Activated naive CD4-positive, alpha-beta T cell treated with anti-CD3 and anti-CD28 coated beads, Interleukin-2, amount 10 ng/mL, durations not matched to agents 7 days and 5 days (primary cell): ENCODE data around the gene AP5Z1.
"Not testable (repeated sequence)": the region's sequence is repeated elsewhere in the genome, so short reads cannot be mapped to it uniquely, and the experiment has no call there.

Experiments used
- CTCF ChIA-PET: fragments of 350-600 bp; sonication (Branson Sonifier 250); formaldehyde crosslinking; loops from one replicate; lab custom pipeline; 2021; ENCODE audit warnings: antibody characterized with exemption; lab: Charles Lee
- DNase-seq: peaks from one replicate; pipeline ENCODE4 v3.0.0-alpha.2; 2020
- H3K27ac Mint-ChIP-seq: one replicate; pipeline ENCODE4 v1.8.0; 2021; ENCODE audit warnings: mild to moderate bottlenecking, moderate library complexity, mixed read lengths
- H3K27me3 Mint-ChIP-seq: one replicate; pipeline ENCODE4 v1.8.0; 2021; ENCODE audit warnings: mild to moderate bottlenecking, mixed read lengths
- H3K36me3 Mint-ChIP-seq: one replicate; pipeline ENCODE4 v1.8.0; 2021; ENCODE audit warnings: mixed read lengths
- H3K4me1 Mint-ChIP-seq: one replicate; pipeline ENCODE4 v1.8.0; 2021; ENCODE audit warnings: mixed read lengths
- H3K4me3 Mint-ChIP-seq: one replicate; pipeline ENCODE4 v1.8.0; 2021; ENCODE audit warnings: mild to moderate bottlenecking, moderate library complexity, mixed read lengths
- H3K9me3 Mint-ChIP-seq: one replicate; pipeline ENCODE4 v1.8.0; 2021; ENCODE audit warnings: mixed read lengths

The AP5Z1 gene

GRCh38 chr7:4800926-4801838, 25.8 kb downstream of the AP5Z1 start:
- H3K4me3 Mint-ChIP-seq, result no peak overlapping the region
- H3K27ac Mint-ChIP-seq, result no peak overlapping the region
- no peaks in the 10 kb centered on the region for H3K36me3 Mint-ChIP-seq
- CTCF ChIA-PET, result interaction anchor here (1.3 kb wide), 1 partner anchor 8 kb away, joined by 4 read pairs; no protein-coding TSS in a partner anchor
- no peak for DNase-seq
- peaks cover 5% of the 10 kb centered on the region for H3K27me3 Mint-ChIP-seq
- no peaks in the 10 kb centered on the region for H3K4me1 Mint-ChIP-seq
- no peaks in the 10 kb centered on the region for H3K9me3 Mint-ChIP-seq

GRCh38 chr7:4801839-4802231, 26.4 kb downstream of the AP5Z1 start:
- Mint-ChIP-seq H3K4me1 (no peaks in the 10 kb centered on the region), H3K27ac (no peak overlapping the region), H3K4me3 (no peak overlapping the region), H3K9me3 (no peaks in the 10 kb centered on the region), H3K36me3 (no peaks in the 10 kb centered on the region), H3K27me3 (peaks cover 12% of the 10 kb centered on the region)
- CTCF ChIA-PET, result no interaction called here
- DNase-seq, result no peak

GRCh38 chr7:4802577-4802976, 27.2 kb downstream of the AP5Z1 start:
- H3K36me3 Mint-ChIP-seq, H3K27ac Mint-ChIP-seq, CTCF ChIA-PET, H3K4me1 Mint-ChIP-seq, H3K9me3 Mint-ChIP-seq, DNase-seq, H3K4me3 Mint-ChIP-seq: not testable (repeated sequence)
- peaks cover 19% of the 10 kb centered on the region for H3K27me3 Mint-ChIP-seq

GRCh38 chr7:4803397-4804241, 28.2 kb downstream of the AP5Z1 start:
- Mint-ChIP-seq H3K27me3 (peaks cover 30% of the 10 kb centered on the region), H3K27ac (no peak overlapping the region), H3K9me3 (no peaks in the 10 kb centered on the region), H3K36me3 (no peaks in the 10 kb centered on the region), H3K4me3 (no peak overlapping the region), H3K4me1 (no peaks in the 10 kb centered on the region)
- no peak for DNase-seq
- CTCF ChIA-PET, result interaction anchor here (0.6 kb wide), 1 partner anchor 283 kb away, joined by 3 read pairs; no protein-coding TSS in a partner anchor

GRCh38 chr7:4805110-4805983, 29.9 kb downstream of the AP5Z1 start:
- Mint-ChIP-seq H3K4me1 (peaks cover 5% of the 10 kb centered on the region), H3K27ac (no peak overlapping the region), H3K9me3 (no peaks in the 10 kb centered on the region), H3K36me3 (no peaks in the 10 kb centered on the region), H3K27me3 (peaks cover 46% of the 10 kb centered on the region), H3K4me3 (no peak overlapping the region)
- CTCF ChIA-PET, result no interaction called here
- DNase-seq, result no peak

- H3K36me3 Mint-ChIP-seq, result no peaks in the 10 kb centered on the region
- H3K4me3 Mint-ChIP-seq, result no peak overlapping the region
- no peak overlapping the region for H3K27ac Mint-ChIP-seq
- peaks cover 7% of the 10 kb centered on the region for H3K4me1 Mint-ChIP-seq
- H3K27me3 Mint-ChIP-seq, result peaks cover 50% of the 10 kb centered on the region
- CTCF ChIA-PET, result interaction anchor here (0.9 kb wide), 1 partner anchor 8 kb away, joined by 3 read pairs; no protein-coding TSS in a partner anchor
- H3K9me3 Mint-ChIP-seq, result no peaks in the 10 kb centered on the region
- DNase-seq, result no peak
Observed at GRCh38 chr7:4805984-4806300, 30.5 kb downstream of the AP5Z1 start.

GRCh38 chr7:4806983-4807597, 31.7 kb downstream of the AP5Z1 start:
- H3K27ac Mint-ChIP-seq, result no peak overlapping the region
- H3K4me1 Mint-ChIP-seq, result peaks cover 7% of the 10 kb centered on the region
- H3K9me3 Mint-ChIP-seq, result no peaks in the 10 kb centered on the region
- CTCF ChIA-PET, result interaction anchor here (0.9 to 1.1 kb wide), 2 partner anchors 9 kb away, joined by 3 read pairs; no protein-coding TSS in a partner anchor
- peaks cover 50% of the 10 kb centered on the region for H3K27me3 Mint-ChIP-seq
- no peak for DNase-seq
- no peaks in the 10 kb centered on the region for H3K36me3 Mint-ChIP-seq
- no peak overlapping the region for H3K4me3 Mint-ChIP-seq

GRCh38 chr7:4807598-4808016, 32.2 kb downstream of the AP5Z1 start:
- H3K4me1 Mint-ChIP-seq, result peaks cover 7% of the 10 kb centered on the region
- H3K27ac Mint-ChIP-seq, result no peak overlapping the region
- CTCF ChIA-PET, result interaction anchor here (1.1 kb wide), 1 partner anchor 9 kb away, joined by 3 read pairs; no protein-coding TSS in a partner anchor
- no peaks in the 10 kb centered on the region for H3K36me3 Mint-ChIP-seq
- peaks cover under 1% of the 10 kb centered on the region for H3K9me3 Mint-ChIP-seq
- peaks cover 52% of the 10 kb centered on the region for H3K27me3 Mint-ChIP-seq
- H3K4me3 Mint-ChIP-seq, result no peak overlapping the region
- DNase-seq, result no peak

- Mint-ChIP-seq H3K4me1 (peaks cover 7% of the 10 kb centered on the region), H3K36me3 (no peaks in the 10 kb centered on the region), H3K9me3 (peaks cover 2% of the 10 kb centered on the region), H3K4me3 (no peak overlapping the region), H3K27me3 (peaks cover 56% of the 10 kb centered on the region), H3K27ac (no peak overlapping the region)
- no peak for DNase-seq
- CTCF ChIA-PET, result interaction anchor here (1.1 kb wide), 1 partner anchor 10 kb away, joined by 3 read pairs; no protein-coding TSS in a partner anchor
Observed at GRCh38 chr7:4808026-4808425, 32.6 kb downstream of the AP5Z1 start.

- Mint-ChIP-seq H3K4me3 (no peak overlapping the region), H3K4me1 (peaks cover 7% of the 10 kb centered on the region), H3K36me3 (no peaks in the 10 kb centered on the region), H3K27me3 (peaks cover 61% of the 10 kb centered on the region), H3K27ac (no peak overlapping the region), H3K9me3 (peaks cover 5% of the 10 kb centered on the region)
- CTCF ChIA-PET, result no interaction called here
- DNase-seq, result no peak
Observed at GRCh38 chr7:4808565-4808964, 33.1 kb downstream of the AP5Z1 start.

GRCh38 chr7:4809091-4809591, 33.7 kb downstream of the AP5Z1 start:
- peaks cover 5% of the 10 kb centered on the region for H3K9me3 Mint-ChIP-seq
- H3K27ac Mint-ChIP-seq, result no peak overlapping the region
- H3K36me3 Mint-ChIP-seq, result no peaks in the 10 kb centered on the region
- peaks cover 7% of the 10 kb centered on the region for H3K4me1 Mint-ChIP-seq
- H3K4me3 Mint-ChIP-seq, result peak overlapping the region; percentile 50
- peaks cover 64% of the 10 kb centered on the region for H3K27me3 Mint-ChIP-seq
- DNase-seq, result peak; percentile 32
- CTCF ChIA-PET, result interaction anchor here (0.7 to 1.0 kb wide), 2 partner anchors 9 to 21 kb away, joined by 4 read pairs; no protein-coding TSS in a partner anchor

GRCh38 chr7:4809666-4810065, 34.2 kb downstream of the AP5Z1 start:
- Mint-ChIP-seq H3K36me3 (no peaks in the 10 kb centered on the region), H3K27me3 (peaks cover 67% of the 10 kb centered on the region), H3K4me1 (peaks cover 7% of the 10 kb centered on the region), H3K4me3 (no peak overlapping the region), H3K9me3 (peaks cover 5% of the 10 kb centered on the region), H3K27ac (no peak overlapping the region)
- CTCF ChIA-PET, result interaction anchor here (0.7 to 1.0 kb wide), 3 partner anchors 9 to 21 kb away, joined by 3 to 4 read pairs (median 4); no protein-coding TSS in a partner anchor
- DNase-seq, result no peak

GRCh38 chr7:4814433-4814832, 39.0 kb downstream of the AP5Z1 start:
- Mint-ChIP-seq H3K27me3 (peaks cover 40% of the 10 kb centered on the region), H3K4me1 (peaks cover 3% of the 10 kb centered on the region), H3K4me3 (no peak overlapping the region), H3K27ac (no peak overlapping the region), H3K9me3 (peaks cover 5% of the 10 kb centered on the region), H3K36me3 (no peaks in the 10 kb centered on the region)
- CTCF ChIA-PET, result interaction anchor here (1.3 kb wide), 1 partner anchor 16 kb away, joined by 3 read pairs; no protein-coding TSS in a partner anchor
- no peak for DNase-seq
